Stimulated activated CD4-positive, alpha-beta T cell treated with anti-CD3 and anti-CD28 coated beads, Interleukin-4, amount 100 ng/mL, for 48 hours (primary cell): ENCODE data around the gene CALHM3.

Experiments used
- DNase-seq, 2 donors: peaks; one replicate each; pipeline ENCODE4 v3.0.0-alpha.2; 2020; ENCODE audit warnings: low read depth in 2 of 2

CALHM3 gene

GRCh38 chr10:103475437-103475836 is 3.6 kb downstream of the CALHM3 start:
- no peak for DNase-seq

GRCh38 chr10:103474077-103474476 is 5.0 kb downstream of the CALHM3 start:
- no peak for DNase-seq

DNA sequence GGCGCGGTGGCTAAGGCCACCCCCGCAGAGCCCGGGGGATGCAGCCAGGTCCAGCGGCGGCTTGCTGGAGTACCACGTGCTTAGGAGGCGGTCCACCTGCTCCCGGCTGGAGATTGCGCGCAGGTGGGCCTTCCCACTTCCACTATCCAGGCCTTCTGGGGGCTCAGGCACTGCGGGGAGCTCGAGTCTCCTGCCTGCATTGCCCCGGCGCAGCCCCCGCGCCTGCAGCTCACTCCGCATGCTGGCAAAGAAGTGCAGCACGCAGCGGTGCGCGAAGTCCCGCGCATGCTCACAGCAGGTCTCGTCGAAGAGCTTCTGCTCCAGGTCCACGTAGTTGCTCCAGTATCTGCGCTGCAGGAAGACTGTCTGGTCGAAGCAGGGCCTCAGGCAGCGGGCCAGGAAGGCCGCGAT is 5.8 kb downstream of the CALHM3 start:
- DNase-seq: no peak

- no peak for DNase-seq
These were observed 7.0 kb downstream of the CALHM3 start for GRCh38 chr10:103472005-103472404.

DNA sequence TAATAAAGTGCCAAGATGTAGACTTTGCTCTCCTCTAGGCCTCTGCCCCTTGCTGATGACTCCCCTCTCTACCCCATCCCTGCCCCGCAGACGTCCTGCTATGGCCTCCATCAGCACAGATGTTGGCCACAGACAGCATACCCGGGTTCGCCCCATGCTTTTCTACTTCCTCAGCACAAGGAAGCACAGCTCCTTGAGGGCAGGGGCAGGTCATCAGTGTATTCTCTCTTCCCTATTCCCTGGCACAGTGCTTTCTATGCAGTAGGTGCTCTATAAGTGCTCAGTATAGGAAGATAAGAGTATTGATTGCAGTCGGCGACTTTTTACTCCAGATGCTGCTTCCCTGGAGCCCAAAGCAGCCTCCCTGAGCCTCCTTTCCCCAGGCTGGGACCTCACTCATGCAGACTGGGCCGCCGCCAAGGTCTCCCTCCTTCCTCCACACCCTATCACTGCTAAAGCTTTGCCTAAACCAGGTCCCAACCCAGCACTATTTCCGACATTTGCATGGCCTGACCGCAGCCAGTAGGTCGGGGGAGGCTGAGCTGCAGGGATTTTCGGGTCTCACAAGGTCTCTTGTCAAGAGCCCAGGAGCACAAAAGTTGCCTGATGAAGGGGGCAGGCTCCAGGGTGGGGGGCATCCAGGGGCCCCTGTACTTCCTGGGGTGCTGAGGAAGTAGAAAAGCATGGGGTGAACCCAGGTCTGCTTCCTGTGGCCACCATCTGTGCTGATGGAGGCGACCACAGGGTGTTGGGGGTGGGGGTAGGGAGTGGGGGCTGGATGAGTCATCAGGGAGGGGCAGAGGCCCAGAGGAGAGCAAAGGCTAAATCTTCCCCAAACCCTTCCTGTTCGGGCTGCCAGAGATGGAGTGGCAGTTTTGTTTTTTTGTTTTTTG is 8.0 kb downstream of the CALHM3 start:
- DNase-seq: peak in 1 of 2 donors; percentile 46

- no peak for DNase-seq
These were observed 9.8 kb downstream of the CALHM3 start for GRCh38 chr10:103469201-103469600.

- DNase-seq: no peak
These were observed 11.6 kb downstream of the CALHM3 start for GRCh38 chr10:103467406-103467805.

- DNase-seq: no peak
These were observed 12.3 kb downstream of the CALHM3 start for GRCh38 chr10:103466734-103467133.

DNA sequence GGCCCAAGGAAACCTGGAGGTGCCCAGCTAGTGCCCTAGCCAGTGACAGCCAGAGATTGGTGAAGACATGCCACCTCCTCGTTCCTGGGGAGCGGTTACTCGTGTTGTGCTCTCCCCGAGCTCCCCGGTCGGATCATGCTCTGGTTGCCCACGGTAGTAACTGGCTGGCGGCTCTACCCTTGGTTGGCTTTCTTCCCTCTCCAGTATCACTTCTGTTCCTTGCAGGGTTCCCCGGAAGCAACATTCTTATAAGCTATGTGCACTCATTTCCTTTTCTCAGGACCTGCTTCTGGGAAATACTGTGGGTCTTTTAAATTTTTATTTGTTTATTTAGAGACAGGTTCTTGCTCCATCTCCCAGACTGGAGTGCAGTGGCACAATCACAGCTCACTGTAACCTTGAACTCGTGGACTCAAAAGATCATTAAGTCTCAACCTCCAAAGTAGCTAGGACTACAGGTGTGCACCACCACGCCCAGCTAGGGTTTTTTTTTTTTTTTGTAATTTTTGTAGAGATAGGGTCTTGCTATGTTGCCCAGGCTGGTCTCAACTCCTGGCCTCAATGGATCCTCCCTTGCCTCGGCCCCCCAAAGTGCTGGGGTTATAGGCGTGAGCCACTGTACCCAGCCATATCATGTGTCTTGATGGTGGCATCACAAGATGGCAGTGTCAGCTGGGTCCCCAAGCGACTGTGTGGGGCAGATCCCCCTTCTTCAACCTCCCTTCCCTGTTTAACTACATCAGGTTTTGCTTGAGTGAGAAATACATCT is 13.4 kb downstream of the CALHM3 start:
- no peak for DNase-seq

DNA sequence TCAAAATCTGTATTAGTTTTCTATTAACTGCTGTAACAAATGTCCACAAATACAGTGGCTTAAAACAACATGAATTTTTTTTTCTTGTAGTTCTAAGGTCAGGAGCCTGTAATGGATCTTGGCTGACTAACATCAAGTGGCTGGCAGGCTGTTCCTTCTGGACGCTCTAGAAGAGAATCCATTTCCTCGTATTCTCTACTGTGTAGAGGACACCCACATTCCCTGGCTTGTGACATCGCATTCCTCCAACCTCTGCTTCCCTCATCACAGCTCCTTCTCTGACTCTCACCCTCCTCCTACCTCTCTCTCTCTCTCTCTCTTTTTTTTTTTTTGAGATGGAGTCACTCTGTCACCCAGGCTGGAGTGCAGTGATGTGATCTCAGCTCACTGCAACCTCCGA is 15.5 kb downstream of the CALHM3 start:
- DNase-seq: no peak

DNA sequence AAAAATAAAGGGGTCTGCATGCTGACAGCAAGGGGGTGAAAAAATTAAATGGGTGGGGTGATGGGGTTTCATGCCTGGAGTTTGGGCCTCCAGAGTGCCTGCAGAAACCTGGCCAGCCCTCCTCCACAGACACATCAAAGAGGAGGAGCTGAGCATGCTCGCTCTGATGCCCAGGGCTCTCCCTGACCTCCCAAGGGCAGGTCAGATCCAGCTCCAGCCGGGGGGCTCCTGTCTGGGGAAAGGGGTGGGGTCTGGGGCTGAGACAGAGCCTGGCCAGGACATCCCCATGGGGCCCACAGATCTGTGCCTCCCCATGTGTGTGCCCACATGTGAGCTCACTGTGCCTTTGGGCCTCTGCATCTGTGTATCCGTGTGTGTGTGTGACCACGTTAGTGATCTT is 19.4 kb downstream of the CALHM3 start:
- no peak for DNase-seq

DNA sequence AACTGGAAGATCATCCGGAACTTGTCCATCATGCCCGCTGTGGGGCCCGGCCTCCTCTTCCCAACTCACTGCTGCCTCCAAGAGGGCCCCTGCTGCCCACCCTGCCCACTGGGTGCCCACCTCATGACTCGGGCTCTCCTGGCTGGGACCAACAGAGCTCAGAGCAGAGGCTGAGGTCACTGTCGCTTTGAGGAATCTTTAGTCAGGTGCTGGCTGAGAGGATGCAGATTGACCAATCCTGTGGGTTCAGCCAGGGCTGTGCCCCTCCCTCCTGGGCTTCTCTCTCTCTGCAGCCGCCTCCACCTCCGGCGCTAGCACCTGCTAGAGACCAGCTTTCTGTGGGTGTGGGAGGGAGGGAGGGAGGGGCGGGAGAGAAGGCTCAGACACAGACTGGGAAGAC is 20.3 kb downstream of the CALHM3 start, which contains the start of gene CALHM1:
Gene CALHM1 (minus strand): TSS at position 181 of the 400 bp plus-strand sequence. CDS start 149 bp downstream, at position 32.
- DNase-seq: no peak

GRCh38 chr10:103457896-103458583 is 21.0 kb downstream of the CALHM3 start:
- DNase-seq: no peak

DNA sequence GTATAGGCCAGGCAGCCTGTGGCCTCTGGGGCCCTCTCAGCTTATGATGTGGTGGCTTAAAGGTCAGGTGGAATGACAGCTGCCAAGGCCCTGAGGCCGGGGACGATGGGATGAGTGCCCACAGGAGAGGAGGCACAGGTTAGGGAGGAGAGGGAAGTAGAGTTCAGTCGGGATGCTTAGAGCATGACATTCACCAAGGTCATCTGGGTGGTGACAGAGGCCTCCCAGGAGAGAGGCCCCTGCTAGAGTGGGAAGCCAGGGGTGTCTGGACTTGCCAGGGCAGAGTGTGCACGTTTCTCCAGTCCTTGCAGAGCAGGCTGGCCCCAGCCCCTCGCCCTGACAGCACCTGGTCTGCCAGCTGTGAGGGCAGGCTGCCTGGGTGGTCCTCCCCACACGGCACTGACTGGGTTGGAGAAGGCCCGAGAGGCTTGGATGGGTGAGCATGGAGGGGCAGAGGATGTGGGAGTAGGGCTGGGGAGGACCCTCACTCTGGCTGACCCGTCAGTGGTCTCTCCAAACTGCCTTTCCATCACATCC is 21.8 kb downstream of the CALHM3 start:
- DNase-seq: no peak

DNA sequence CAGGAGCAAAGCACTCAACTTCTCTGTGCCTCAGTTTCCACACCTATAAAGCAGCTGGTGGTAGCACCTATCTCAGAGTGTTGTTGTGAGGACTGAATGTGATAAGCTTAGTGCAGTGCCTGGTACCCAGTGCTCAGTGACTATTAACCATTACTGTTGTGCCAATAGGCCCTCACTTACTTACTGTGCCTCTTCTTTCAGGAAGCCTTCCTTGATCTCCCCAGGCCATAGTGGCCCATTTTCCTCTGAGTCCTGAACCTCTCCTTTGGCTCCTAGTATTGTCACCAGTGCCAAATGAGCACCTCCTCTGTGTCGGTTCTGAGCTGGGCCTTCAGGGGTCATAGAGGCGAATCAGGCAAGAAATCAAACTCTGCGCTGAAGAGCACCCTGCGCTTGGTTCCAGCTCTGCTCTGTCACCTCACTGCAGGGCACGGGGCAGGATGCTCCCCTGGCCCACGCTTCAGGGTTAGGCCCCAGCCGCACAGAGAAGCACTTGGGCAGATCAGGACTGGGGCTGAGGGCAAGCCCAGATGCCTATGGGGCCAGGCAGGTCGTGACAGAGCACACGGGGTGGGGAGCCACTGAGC is 22.9 kb downstream of the CALHM3 start:
- no peak for DNase-seq

GRCh38 chr10:103455235-103455634 is 23.8 kb downstream of the CALHM3 start:
- DNase-seq: no peak

DNA sequence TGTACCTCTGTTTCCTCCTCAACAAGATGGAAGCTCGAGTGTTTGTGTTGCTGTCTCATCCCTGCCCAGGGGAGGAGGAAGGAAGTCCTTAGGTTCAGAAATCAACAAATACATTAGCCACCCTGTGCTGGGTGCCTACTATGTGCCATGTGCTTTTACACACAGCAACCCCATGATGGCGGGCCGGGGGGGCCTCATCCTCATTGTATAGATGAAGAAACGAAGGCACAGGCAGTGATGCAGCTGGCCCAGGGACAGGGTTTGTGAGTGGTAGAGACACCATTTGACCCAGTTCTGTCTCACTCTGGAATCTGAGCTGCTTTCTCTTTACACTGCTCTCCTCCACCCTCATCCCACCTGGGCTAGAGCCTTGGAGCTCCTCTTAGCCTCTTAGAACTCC is 25.0 kb downstream of the CALHM3 start:
- no peak for DNase-seq

- no peak for DNase-seq
These were observed 26.4 kb downstream of the CALHM3 start for GRCh38 chr10:103452506-103453230.

- DNase-seq: peak; percentile 45 to 59
These were observed 27.1 kb downstream of the CALHM3 start, which contains the start of gene CALHM2 for GRCh38 chr10:103451831-103452505. CALHM2 (minus strand) TSS chr10:103452370; CDS start chr10:103449941, 2,429 bp downstream.
